Measurements from ENCODE around the gene SRP9.

Gene SRP9

GRCh38 chr1:225767634-225768540 lies 9.7 kb upstream of the SRP9 start:
- no peak overlapping the region for H3K4me3 ChIP-seq (ENCODE audit: low read length)
- H3K79me2 ChIP-seq (ENCODE audit: control insufficient read depth, low read length), result no peaks in the 10 kb centered on the region
- H3K27ac ChIP-seq (ENCODE audit: low read depth, low read length), result no peak overlapping the region
- H3F3A ChIP-seq (ENCODE audit: control insufficient read depth, insufficient read depth), result no peaks in the 10 kb centered on the region
- no peaks in the 10 kb centered on the region for H3K9me2 ChIP-seq (replicated peaks; ENCODE audit: control insufficient read depth, low read length)
- TF ChIP-seq CTCF (IDR thresholded peaks at IDR 0.05; ENCODE audit: low read depth, low read length, poor library complexity, severe bottlenecking) (no peak), EZH2phosphoT487 (IDR thresholded peaks at IDR 0.05; ENCODE audit: borderline replicate concordance, low read length) (no peak)
- no peaks in the 10 kb centered on the region for H4K20me1 ChIP-seq (ENCODE audit: control insufficient read depth, insufficient read depth, low read depth, low read length)
- peaks cover 14% of the 10 kb centered on the region for H3K27me3 ChIP-seq (ENCODE audit: control insufficient read depth, low read length)
- no peaks in the 10 kb centered on the region for H3K9me3 ChIP-seq (ENCODE audit: control insufficient read depth, insufficient read depth, low read length)
- no peaks in the 10 kb centered on the region for H3K36me3 ChIP-seq (ENCODE audit: control insufficient read depth, low read length)
- no peak overlapping the region for H3K4me2 ChIP-seq (ENCODE audit: low read length)
- H3K4me1 ChIP-seq (ENCODE audit: control insufficient read depth, low read length), result peaks cover 13% of the 10 kb centered on the region

GRCh38 chr1:225768662-225769426 lies 8.8 kb upstream of the SRP9 start:
- Histone ChIP-seq H3K27me3 (ENCODE audit: control insufficient read depth, low read length) (peaks cover 14% of the 10 kb centered on the region), H3K4me3 (ENCODE audit: low read length) (no peak overlapping the region), H3K9me3 (ENCODE audit: control insufficient read depth, insufficient read depth, low read length) (no peaks in the 10 kb centered on the region), H3K4me1 (ENCODE audit: control insufficient read depth, low read length) (peaks cover 13% of the 10 kb centered on the region), H3K9me2 (replicated peaks; ENCODE audit: control insufficient read depth, low read length) (no peaks in the 10 kb centered on the region), H3F3A (ENCODE audit: control insufficient read depth, insufficient read depth) (no peaks in the 10 kb centered on the region), H3K79me2 (ENCODE audit: control insufficient read depth, low read length) (no peaks in the 10 kb centered on the region), H4K20me1 (ENCODE audit: control insufficient read depth, insufficient read depth, low read depth, low read length) (no peaks in the 10 kb centered on the region), H3K36me3 (ENCODE audit: control insufficient read depth, low read length) (no peaks in the 10 kb centered on the region), H3K27ac (ENCODE audit: low read depth, low read length) (no peak overlapping the region), H3K4me2 (ENCODE audit: low read length) (no peak overlapping the region)
- no peak for TF ChIP-seq CTCF (IDR thresholded peaks at IDR 0.05; ENCODE audit: low read depth, low read length, poor library complexity, severe bottlenecking)
- no peak for TF ChIP-seq EZH2phosphoT487 (IDR thresholded peaks at IDR 0.05; ENCODE audit: borderline replicate concordance, low read length)

GRCh38 chr1:225769687-225770086 lies 7.9 kb upstream of the SRP9 start:
- H3K9me2 ChIP-seq (replicated peaks; ENCODE audit: control insufficient read depth, low read length), result no peaks in the 10 kb centered on the region
- no peak overlapping the region for H3K4me3 ChIP-seq (ENCODE audit: low read length)
- H3K27ac ChIP-seq (ENCODE audit: low read depth, low read length), result no peak overlapping the region
- no peak overlapping the region for H3K4me2 ChIP-seq (ENCODE audit: low read length)
- peaks cover 7% of the 10 kb centered on the region for H3K27me3 ChIP-seq (ENCODE audit: control insufficient read depth, low read length)
- H3K9me3 ChIP-seq (ENCODE audit: control insufficient read depth, insufficient read depth, low read length), result no peaks in the 10 kb centered on the region
- no peaks in the 10 kb centered on the region for H3K79me2 ChIP-seq (ENCODE audit: control insufficient read depth, low read length)
- no peaks in the 10 kb centered on the region for H3K36me3 ChIP-seq (ENCODE audit: control insufficient read depth, low read length)
- TF ChIP-seq EZH2phosphoT487 (IDR thresholded peaks at IDR 0.05; ENCODE audit: borderline replicate concordance, low read length), result no peak
- TF ChIP-seq CTCF (IDR thresholded peaks at IDR 0.05; ENCODE audit: low read depth, low read length, poor library complexity, severe bottlenecking), result no peak
- H3K4me1 ChIP-seq (ENCODE audit: control insufficient read depth, low read length), result peaks cover 6% of the 10 kb centered on the region
- no peaks in the 10 kb centered on the region for H3F3A ChIP-seq (ENCODE audit: control insufficient read depth, insufficient read depth)
- no peaks in the 10 kb centered on the region for H4K20me1 ChIP-seq (ENCODE audit: control insufficient read depth, insufficient read depth, low read depth, low read length)
